ENCODE measurements around the gene ZNF319. TPM values are rescaled to one million over a fixed set of nuclear protein-coding genes. Genes with fewer than 3 reads are reported as not detected.

The ZNF319 gene
- total RNA-seq, 2 donors from 2014 or later = 3.3 to 4.7 TPM

GRCh38 chr16:57998992-57999365 is 1.5 kb downstream of the ZNF319 start:
- DNase-seq = no peak
- peaks cover 36% of the 10 kb centered on the region for H3K4me1 ChIP-seq
- intact Hi-C loops (cut with DNase I) = loop anchor here (5.0 to 10.0 kb wide), 2 partner anchors 97 to 244 kb away; no protein-coding TSS in a partner anchor
- no peak overlapping the region for H3K4me3 ChIP-seq
- peak overlapping the region in 2 of 4 donors; percentile 88 to 91 for H3K27ac ChIP-seq
- 79 to 80% methylated on average over 1 to 3 of the region's 3 CpGs for WGBS, 2 donors
- H3K9me3 ChIP-seq = no peaks in the 10 kb centered on the region
- ATAC-seq = no peak
- peaks cover 0 to 7% of the 10 kb centered on the region in 2 donors for H3K36me3 ChIP-seq (replicated peaks in 1 of 2; ENCODE audit: insufficient read depth in 1 of 2, low read depth in 2 of 2)
- TF ChIP-seq, protein P1, sequence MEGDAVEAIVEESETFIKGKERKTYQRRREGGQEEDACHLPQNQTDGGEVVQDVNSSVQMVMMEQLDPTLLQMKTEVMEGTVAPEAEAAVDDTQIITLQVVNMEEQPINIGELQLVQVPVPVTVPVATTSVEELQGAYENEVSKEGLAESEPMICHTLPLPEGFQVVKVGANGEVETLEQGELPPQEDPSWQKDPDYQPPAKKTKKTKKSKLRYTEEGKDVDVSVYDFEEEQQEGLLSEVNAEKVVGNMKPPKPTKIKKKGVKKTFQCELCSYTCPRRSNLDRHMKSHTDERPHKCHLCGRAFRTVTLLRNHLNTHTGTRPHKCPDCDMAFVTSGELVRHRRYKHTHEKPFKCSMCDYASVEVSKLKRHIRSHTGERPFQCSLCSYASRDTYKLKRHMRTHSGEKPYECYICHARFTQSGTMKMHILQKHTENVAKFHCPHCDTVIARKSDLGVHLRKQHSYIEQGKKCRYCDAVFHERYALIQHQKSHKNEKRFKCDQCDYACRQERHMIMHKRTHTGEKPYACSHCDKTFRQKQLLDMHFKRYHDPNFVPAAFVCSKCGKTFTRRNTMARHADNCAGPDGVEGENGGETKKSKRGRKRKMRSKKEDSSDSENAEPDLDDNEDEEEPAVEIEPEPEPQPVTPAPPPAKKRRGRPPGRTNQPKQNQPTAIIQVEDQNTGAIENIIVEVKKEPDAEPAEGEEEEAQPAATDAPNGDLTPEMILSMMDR (IDR thresholded peaks at IDR 0.05) = no peak
- no peak for TF ChIP-seq POLR2A (IDR thresholded peaks at IDR 0.05)
- H3K27me3 ChIP-seq = no peaks in the 10 kb centered on the region

DNA sequence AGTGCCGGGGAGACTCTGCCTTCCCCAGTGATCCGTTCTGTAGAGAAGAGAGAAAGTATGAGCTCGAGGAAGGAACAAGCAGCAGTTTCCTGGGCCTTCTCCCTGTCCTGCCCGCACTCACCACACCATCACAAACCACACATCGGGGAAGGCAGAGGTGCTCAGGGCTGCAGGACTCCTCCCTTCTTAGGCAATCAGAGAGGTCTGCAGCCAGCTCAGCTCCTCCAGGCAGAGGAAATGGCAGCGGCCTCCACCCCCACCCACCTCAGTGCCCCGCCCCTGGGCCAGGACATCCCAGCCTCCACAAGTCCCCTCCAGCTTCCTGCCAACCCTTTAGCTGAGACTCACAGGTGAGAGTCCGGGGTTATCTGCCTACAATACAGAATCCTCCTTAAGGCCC is 2.0 kb downstream of the ZNF319 start:
- Histone ChIP-seq H3K27me3 (no peaks in the 10 kb centered on the region), H3K27ac (no peak overlapping the region), H3K9me3 (no peaks in the 10 kb centered on the region), H3K36me3 (replicated peaks in 1 of 2; ENCODE audit: insufficient read depth in 1 of 2, low read depth in 2 of 2) (peaks cover 0 to 7% of the 10 kb centered on the region in 2 donors), H3K4me1 (peaks cover 41% of the 10 kb centered on the region), H3K4me3 (no peak overlapping the region)
- DNase-seq = no peak
- TF ChIP-seq, protein P1 (IDR thresholded peaks at IDR 0.05) = no peak
- TF ChIP-seq POLR2A (IDR thresholded peaks at IDR 0.05) = no peak
- no peak for ATAC-seq
- intact Hi-C loops (cut with DNase I) = loop anchor here (5.0 to 10.0 kb wide), 2 partner anchors 96 to 244 kb away; no protein-coding TSS in a partner anchor
- 0 to 81% methylated on average over 1 to 8 of the region's 8 CpGs for WGBS, 2 donors

DNA sequence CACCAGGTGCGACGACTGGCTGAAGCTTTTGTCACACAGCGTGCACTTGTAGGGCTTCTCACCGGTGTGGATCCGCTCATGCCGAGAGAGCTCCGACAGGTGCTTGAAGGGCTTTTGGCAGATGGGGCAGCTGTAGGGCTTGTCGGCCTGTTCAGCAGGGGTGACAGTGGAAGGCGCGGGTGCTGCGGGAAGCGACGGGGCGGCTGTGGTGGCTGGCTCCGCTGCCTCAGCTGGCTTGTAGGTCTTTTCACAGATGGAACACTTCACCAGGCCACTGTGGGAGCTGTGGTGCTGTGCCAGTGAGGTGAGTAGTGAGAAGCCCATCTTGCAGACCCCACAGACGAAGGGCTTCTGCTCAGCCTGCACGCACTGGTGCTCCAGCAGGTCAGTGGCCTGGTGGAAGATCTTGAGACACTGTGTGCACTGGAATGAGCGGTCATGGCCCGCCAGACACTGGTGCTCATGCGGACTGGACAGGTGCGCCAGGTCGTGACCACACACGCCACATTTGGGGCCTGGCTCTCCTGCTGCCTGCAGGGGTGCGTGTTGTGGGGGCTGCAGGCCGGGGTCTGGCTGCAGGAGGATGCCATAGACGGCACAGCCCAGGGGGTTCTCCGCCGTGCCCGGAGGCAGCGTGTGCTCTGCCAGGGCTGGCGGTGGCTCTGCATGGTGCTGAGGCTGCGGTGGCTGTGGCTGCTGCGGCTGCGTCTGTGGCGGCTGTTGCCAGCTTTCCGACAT is 2.8 kb downstream of the ZNF319 start:
- Histone ChIP-seq H3K36me3 (replicated peaks in 1 of 2; ENCODE audit: insufficient read depth in 1 of 2, low read depth in 2 of 2) (peaks cover 0 to 7% of the 10 kb centered on the region in 2 donors), H3K27ac (no peak overlapping the region), H3K4me1 (peaks cover 49% of the 10 kb centered on the region), H3K4me3 (no peak overlapping the region), H3K27me3 (no peaks in the 10 kb centered on the region), H3K9me3 (no peaks in the 10 kb centered on the region)
- ATAC-seq (no peak), DNase-seq (no peak)
- 93 to 95% methylated on average over 9 to 33 of the region's 36 CpGs for WGBS, 2 donors
- TF ChIP-seq POLR2A (IDR thresholded peaks at IDR 0.05) = no peak
- TF ChIP-seq, protein P1 (IDR thresholded peaks at IDR 0.05) = no peak
- intact Hi-C loops (cut with DNase I) = loop anchor here (5.0 to 10.0 kb wide), 2 partner anchors 95 to 243 kb away; no protein-coding TSS in a partner anchor

- intact Hi-C loops (cut with DNase I) = loop anchor here (5.0 to 10.0 kb wide), 2 partner anchors 95 to 242 kb away; no protein-coding TSS in a partner anchor
- no peak overlapping the region for H3K27ac ChIP-seq
These were observed 3.3 kb downstream of the ZNF319 start for GRCh38 chr16:57997176-57997527.

More at GRCh38 chr16:57997176-57997527, 3.3 kb downstream of the ZNF319 start:
- TF ChIP-seq, protein P1 (IDR thresholded peaks at IDR 0.05) = no peak
- TF ChIP-seq POLR2A (IDR thresholded peaks at IDR 0.05) = no peak
- Histone ChIP-seq H3K27me3 (no peaks in the 10 kb centered on the region), H3K36me3 (replicated peaks in 1 of 2; ENCODE audit: insufficient read depth in 1 of 2, low read depth in 2 of 2) (peaks cover 0 to 7% of the 10 kb centered on the region in 2 donors), H3K4me1 (peaks cover 54% of the 10 kb centered on the region), H3K4me3 (no peak overlapping the region), H3K9me3 (no peaks in the 10 kb centered on the region)
- WGBS, 2 donors = 95 to 97% methylated on average over 27 to 30 of the region's 35 CpGs
- no peak for ATAC-seq
- DNase-seq = no peak
